Measurements from ENCODE around the gene TUBGCP5.
"Not testable (repeated sequence)": the region's sequence is repeated elsewhere in the genome, so short reads cannot be mapped to it uniquely, and the experiment has no call there.

TUBGCP5 gene

DNA sequence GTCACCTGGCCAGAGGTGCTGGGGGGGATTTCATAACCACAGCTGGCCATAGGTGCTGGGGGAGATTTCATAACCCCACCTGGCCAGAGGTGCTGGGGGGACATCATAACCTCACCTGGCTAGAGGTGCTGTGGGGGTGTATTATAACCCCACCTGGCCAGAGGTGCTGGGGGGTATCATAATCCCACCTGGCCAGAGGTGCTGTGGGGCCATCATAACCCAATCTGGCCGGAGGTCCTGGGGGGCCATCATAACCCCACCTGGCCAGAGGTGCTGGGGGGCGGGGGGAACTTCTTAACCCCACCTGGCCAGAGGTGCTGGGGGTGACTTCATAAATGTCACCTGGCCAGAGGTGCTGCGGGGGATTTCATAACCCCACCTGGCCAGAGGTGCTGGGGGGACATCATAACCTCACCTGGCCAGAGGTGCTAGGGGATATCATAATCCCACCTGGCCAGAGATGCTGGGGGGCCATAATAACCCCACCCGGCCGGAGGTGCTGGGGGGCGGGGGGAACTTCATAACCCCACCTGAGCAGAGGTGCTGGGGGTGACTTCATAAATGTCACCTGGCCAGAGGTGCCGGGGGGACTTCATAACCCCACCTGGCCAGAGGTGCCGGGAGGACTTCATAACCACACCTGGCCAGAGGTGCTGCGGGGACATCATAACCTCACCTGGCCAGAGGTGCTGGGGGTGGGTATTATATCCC lies 9.4 kb upstream of the TUBGCP5 start:
- not testable (repeated sequence) for H3K4me3 ChIP-seq (ENCODE audit: low read depth, low read length); DNase-seq (ENCODE audit: low read depth)

DNA sequence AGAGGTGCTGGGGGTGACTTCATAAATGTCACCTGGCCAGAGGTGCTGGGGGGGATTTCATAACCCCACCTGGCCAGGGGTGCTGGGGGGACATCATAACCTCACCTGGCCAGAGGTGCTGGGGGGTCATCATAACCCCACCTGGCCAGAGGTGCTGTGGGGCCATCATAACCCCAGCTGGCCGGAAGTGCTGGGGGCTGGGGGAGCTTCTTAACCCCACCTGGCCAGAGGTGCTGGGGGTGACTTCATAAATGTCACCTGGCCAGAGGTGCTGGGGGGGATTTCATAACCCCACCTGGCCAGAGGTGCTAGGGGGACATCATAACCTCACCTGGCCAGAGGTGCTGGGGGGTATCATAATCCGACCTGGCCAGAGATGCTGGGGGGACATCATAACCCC lies 4.6 kb upstream of the TUBGCP5 start:
- not testable (repeated sequence) for H3K4me3 ChIP-seq (ENCODE audit: low read depth, low read length); DNase-seq (ENCODE audit: low read depth)

DNA sequence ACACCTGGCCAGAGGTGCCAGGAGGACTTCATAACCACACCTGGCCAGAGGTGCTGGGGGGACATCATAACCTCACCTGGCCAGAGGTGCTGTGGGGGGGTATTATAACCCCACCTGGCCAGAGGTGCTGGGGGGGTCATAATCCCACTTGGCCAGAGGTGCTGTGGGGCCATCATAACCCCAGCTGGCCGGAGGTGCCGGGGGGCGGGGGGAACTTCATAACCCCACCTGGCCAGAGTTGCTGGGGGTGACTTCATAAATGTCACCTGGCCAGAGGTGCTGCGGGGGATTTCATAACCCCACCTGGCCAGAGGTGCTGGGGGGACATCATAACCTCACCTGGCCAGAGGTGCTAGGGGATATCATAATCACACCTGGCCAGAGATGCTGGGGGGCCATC lies 4.2 kb upstream of the TUBGCP5 start:
- not testable (repeated sequence) for H3K4me3 ChIP-seq (ENCODE audit: low read depth, low read length); DNase-seq (ENCODE audit: low read depth)

DNA sequence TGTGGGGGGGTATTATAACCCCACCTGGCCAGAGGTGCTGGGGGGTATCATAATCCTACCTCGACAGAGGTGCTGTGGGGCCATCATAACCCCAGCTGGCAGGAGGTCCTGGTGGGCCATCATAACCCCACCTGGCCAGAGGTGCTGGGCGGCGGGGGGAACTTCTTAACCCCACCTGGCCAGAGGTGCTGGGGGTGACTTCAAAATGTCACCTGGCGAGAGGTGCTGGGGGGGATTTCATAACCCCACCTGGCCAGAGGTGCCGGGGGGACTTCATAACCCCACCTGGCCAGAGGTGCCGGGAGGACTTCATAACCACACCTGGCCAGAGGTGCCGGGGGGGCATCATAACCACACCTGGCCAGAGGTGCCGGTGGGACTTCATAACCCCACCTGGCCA lies 2.4 kb upstream of the TUBGCP5 start:
- not testable (repeated sequence) for H3K4me3 ChIP-seq (ENCODE audit: low read depth, low read length)

DNA sequence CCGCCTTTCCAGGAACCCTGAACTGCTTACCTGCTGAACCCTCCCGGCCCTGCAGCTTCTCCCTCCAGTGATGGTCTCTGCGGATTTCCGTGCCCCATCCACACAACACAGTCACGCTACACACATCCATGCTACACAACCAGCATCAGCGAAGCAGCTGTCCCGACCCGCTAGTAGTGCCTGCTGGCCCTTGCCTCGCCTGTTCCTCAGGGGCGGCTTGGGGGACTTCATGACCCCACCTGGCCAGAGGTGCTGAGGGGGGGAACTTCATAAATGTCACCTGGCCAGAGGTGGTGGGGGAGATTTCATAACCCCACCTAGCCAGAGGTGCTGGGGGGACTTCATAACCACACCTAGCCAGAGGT lies 530 bp upstream of the TUBGCP5 start:
- H3K4me3 ChIP-seq (ENCODE audit: low read depth, low read length): peak overlapping the region; percentile 71
- no peak for DNase-seq (ENCODE audit: low read depth)

More for the DNA sequence above, 2.4 kb upstream of the TUBGCP5 start:
- DNase-seq (ENCODE audit: low read depth): not testable (repeated sequence)

DNA sequence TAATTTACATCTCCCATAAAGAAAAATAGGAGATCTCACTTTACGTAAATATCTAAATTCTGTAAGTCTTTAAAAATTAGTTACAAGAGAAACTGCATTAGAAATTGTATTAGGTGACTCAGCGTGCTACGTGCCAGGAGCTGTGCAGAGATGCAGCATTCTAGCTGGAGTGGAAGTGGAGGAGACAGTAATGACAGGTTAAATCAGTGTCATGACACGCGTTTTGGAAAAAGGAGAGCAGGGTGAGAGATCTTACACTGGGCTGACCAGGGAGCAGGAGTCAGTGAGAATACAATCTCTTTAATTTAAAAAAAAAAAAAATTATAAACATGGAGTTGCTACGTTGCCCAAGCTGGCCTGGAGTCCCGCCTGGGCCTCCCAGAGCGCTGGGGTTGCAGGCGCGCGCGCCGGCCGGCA lies 635 bp downstream of the TUBGCP5 start:
- H3K4me3 ChIP-seq (ENCODE audit: low read depth, low read length): peak overlapping the region; percentile 71
- DNase-seq (ENCODE audit: low read depth): peak; percentile 4

DNA sequence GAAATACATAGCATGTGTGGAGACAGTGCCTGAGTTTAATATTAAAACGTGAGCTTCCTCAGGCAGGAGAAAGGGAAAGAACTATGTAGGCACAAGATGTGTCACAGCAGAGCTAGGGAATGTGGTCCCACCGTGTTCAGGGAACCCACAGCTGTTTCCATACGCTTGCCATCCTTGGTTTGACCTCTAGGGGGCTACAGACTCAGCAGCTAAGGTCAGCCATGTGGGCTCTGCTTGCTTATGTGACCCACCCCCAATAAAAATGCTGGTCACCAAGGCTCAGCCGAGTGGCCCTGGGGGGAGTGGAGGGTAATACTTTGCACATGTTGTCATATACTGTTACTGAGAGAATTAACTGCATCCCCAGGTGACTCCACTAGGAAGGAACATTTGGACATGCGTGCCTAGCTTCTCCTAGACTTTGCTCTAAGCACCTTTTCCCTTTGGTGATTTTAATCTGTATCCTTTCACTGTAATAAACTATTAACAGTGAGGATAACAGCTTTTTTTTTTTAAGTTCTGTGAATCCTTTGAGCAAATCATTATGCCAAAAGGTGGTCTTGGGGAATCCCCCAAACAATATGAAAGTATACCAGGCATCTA lies 3.3 kb downstream of the TUBGCP5 start:
- H3K4me3 ChIP-seq (ENCODE audit: low read depth, low read length): no peak overlapping the region
- DNase-seq (ENCODE audit: low read depth): peak; percentile 8

DNA sequence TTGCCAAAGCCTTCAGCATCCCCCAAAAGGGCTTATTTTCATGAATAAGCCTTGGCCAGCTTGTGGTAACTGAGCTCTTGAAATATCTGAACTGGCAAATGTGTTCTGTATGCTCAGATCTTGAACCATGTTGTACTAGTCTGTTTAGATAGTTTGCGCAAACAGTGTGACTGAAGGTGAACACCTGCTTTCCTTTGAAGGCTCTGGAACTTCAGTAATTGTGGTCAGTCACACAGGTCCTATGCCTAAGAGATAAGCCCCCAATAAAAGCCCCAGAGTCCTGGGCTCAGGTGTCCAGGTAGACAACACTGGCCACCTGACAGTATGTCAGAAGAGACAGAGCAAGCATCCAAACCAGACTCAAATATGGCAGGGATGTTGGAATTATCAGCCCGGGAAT lies 5.4 kb downstream of the TUBGCP5 start:
- H3K4me3 ChIP-seq (ENCODE audit: low read depth, low read length): no peak overlapping the region
- DNase-seq (ENCODE audit: low read depth): no peak

DNA sequence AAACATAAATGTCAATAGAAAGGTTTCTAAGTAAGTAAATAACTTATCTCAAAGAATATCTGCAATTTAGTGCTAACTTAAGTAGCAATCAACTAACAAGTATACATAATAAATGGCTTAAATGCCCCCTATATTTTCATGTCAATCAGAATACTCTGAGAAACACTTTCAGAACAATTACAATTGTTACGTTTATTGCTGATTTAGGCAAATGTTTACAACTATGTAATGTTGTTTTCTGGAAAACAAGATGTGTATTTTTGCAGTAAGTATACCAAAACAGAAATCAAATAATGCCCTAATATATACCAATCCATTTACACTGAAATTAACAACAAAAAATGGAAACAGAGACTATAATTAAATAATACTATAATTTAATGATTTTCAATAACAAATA lies 13.2 kb downstream of the TUBGCP5 start:
- DNase-seq (ENCODE audit: low read depth): no peak
- H3K4me3 ChIP-seq (ENCODE audit: low read depth, low read length): no peak overlapping the region

DNA sequence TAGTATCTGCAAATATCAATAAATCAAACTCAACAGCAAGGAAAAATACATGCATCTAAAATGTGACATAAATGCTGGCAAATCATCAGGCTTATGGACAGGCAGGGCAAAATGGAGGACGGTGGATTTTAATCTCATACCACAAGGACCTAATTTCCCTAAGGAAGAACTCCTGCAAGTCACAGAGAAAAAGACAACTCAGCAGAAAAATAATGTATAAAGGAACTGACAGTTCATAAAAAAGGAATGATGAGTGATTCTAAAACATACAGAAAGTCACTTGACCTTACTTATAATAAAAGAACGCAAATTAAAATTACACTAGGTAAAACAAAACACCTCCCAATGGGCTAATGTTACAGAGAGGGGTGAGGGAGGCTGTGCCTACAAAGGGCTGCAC lies 17.2 kb downstream of the TUBGCP5 start:
- DNase-seq (ENCODE audit: low read depth): no peak
- H3K4me3 ChIP-seq (ENCODE audit: low read depth, low read length): no peak overlapping the region

DNA sequence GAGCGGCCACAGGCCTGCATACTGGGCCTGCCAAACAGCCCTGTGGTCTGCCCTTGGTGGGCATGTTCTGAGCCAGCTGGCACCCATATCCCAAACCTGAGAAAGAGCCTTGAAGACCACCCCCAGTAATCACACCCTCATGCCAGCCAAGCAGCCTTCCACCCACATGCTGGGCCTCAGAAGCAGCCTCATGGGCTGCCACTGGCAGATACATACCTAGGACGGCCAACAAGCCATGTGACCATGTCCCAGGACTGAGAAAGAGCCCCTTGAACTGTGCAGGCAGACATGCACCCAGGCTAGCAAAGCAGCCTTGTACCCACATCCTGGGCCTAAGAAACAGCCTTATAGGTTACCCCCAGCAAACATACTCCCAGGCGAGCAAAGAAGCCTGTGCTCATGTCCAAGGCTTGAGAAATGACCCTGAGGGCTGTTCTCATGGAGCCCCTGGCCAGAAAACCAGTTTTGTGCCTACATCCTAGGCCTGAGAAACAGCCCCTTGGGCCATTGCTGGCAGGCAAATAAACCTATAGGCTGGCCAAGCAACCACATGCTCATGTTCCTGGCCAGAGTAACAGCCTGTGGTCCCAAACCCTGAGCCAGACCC lies 24.9 kb downstream of the TUBGCP5 start:
- DNase-seq (ENCODE audit: low read depth): no peak
- H3K4me3 ChIP-seq (ENCODE audit: low read depth, low read length): no peak overlapping the region

DNA sequence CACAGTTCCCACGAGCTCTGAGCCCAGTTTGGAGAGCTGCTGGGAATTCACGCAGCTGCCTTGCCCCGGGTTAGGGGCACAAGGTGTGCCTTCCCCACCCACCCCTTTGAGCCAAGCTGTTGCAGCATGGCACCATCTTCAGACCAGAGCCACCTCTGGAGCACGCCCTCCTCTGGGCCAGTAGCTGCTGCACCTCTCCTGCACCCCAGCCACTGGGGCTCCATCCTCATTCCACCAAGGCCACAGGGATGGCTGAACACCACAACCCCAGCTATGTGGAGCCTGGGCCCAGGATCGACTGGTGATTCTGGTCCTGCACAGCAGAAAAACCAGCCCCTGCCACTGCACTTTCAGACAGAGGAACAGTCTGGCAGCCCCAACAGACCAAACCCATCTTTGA lies 25.7 kb downstream of the TUBGCP5 start:
- no peak for DNase-seq (ENCODE audit: low read depth)
- no peak overlapping the region for H3K4me3 ChIP-seq (ENCODE audit: low read depth, low read length)

DNA sequence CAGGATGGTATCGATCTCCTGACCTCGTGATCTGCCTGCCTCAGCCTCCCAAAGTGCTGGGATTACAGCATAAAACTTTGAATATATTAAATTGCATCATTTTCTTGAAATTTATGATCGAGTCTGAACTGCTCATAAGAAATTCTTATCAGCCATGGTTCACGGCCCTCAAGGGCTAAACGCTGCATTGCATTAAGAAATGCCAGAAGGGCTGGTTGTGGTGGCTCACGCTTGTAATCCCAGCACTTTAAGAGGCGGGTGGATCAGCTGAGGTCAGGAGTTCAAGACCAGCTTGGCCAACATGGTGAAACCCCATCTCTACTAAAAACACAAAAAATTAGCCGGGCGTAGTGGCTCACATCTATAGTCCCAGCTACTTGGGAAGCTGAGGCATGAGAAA lies 26.8 kb downstream of the TUBGCP5 start:
- not testable (repeated sequence) for H3K4me3 ChIP-seq (ENCODE audit: low read depth, low read length); DNase-seq (ENCODE audit: low read depth)

DNA sequence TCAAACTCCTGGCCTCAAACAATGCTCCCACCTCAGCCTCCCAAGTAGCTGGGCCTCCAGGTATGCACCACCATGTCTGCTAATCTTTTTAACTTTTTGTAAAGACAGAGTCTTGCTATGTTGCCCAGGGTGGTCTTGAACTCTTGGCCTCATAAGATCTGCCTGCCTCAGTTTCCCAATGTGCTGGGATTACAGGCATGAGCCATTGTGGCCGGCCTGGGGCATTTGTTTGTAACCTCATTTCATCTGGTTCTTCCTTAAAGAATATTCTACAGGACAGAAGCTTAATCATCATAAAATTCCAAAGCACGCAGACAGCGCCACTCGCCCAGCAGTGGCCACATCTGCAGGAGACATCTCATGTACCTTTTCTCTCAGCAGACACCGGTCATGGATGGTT lies 35.6 kb downstream of the TUBGCP5 start:
- no peak overlapping the region for H3K4me3 ChIP-seq (ENCODE audit: low read depth, low read length)
- no peak for DNase-seq (ENCODE audit: low read depth)

DNA sequence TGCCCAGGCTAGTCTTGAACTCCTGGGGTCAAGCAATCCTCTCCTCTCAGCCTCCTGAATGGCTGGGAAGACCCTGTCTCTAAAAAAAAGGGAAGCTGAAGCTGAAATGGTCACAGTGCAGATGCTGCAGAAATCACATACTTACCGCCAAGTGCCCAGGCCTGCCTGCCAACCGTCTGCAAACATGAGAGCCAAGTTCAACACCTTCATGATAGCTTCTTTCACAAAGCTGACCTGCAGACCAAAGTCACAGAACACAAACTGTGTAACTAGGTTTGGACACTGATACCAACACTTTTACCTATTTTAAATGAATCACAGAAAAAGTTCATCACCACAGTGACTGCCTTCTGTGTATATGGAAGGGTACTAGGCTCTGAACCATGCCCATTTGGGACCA lies 36.4 kb downstream of the TUBGCP5 start:
- no peak overlapping the region for H3K4me3 ChIP-seq (ENCODE audit: low read depth, low read length)
- no peak for DNase-seq (ENCODE audit: low read depth)

DNA sequence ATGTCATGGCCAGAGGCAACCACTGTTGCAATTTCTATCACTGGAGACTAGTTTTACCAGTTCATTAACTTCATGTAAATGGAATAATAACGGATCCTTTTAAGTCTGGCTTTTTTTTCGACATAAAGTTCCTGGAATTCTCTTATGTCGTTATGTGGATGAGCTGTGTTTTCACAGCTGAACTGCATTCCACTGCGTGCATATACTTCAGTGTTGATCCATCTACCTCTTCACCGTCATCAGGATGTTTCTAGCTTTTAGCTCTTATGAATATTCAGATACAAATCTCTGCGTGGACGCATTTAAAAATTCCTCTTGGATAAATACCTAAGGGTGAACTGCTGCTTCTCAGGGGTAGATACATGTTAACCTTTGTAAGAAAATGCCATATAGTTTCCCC lies 43.6 kb downstream of the TUBGCP5 start:
- no peak for DNase-seq (ENCODE audit: low read depth)
- no peak overlapping the region for H3K4me3 ChIP-seq (ENCODE audit: low read depth, low read length)

DNA sequence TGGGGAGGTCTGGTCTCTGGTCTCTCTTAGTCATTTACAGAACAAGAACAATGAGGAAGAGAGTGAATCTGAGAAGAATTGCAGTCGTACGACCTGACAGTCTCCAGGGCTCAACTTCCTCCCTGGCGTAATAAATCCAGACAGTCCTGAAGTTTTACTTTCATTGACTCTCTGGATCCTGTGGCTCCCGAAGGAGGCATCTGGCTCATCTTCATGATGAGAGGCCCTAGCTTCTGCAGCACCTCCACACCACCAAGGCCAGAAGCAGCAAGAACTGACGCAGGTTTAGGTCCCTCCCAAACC lies 47.4 kb downstream of the TUBGCP5 start:
- DNase-seq (ENCODE audit: low read depth): no peak
- H3K4me3 ChIP-seq (ENCODE audit: low read depth, low read length): no peak overlapping the region

DNA sequence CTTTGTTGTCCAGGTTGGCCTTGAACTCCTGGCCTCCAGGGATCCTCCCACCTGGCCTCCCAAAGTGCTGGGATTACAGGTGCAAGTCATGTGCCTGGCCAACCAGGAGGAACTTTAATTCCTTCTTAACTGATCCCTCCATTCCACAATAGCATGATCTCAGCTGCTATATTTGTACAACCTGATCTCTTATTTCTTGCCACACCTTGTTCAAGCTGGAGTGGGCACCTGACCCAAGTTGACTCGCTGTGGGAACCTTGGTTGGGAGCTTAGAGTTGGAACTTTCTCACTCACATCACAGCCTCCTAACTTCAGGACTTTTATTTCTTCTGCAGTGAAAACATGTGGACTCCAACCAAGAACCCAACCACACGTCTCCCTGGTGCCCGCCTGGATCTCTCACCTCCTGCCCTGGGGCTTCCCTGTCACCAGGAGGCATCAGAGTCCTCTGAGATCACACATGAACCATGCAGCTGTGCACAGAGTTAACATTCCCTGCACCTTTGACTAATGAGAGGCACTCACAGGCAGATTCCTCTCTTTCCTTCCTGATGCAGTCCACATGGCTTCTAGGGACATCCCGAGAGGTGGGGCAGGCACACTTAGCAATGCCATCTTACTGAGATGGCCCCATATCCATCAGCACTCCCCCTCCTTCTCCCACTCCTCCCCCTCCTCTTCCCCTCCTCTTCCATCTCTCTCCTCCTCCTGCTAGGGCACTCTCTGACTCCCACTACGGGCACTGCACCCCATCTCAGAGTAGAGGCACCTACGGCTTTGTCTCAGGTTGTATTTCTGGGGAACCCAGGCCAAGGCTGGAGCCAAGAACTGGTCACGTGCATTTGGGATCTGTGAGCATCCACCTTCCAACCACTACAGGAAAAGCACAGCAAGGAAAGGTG lies 49.5 kb downstream of the TUBGCP5 start:
- no peak for DNase-seq (ENCODE audit: low read depth)
- no peak overlapping the region for H3K4me3 ChIP-seq (ENCODE audit: low read depth, low read length)

DNA sequence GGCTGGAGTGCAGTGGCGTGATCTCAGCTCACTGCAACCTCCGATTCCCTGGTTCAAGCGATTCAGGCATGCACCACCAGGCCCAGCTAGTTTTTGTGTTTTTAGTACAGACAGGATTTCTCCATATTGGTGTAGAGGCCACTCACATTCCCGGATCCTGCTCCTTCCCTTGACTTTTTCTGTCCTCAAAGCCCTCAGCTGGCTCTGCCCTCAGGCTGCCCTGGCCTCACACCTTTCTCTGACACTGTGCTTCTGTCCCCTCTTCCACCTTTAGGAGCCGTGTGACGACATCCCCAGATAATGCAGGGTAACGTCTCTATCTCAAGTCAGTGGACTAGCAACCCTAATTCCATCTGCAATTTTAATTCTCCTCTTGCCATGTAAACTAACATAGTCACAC lies 50.6 kb downstream of the TUBGCP5 start:
- DNase-seq (ENCODE audit: low read depth): no peak
- no peak overlapping the region for H3K4me3 ChIP-seq (ENCODE audit: low read depth, low read length)

DNA sequence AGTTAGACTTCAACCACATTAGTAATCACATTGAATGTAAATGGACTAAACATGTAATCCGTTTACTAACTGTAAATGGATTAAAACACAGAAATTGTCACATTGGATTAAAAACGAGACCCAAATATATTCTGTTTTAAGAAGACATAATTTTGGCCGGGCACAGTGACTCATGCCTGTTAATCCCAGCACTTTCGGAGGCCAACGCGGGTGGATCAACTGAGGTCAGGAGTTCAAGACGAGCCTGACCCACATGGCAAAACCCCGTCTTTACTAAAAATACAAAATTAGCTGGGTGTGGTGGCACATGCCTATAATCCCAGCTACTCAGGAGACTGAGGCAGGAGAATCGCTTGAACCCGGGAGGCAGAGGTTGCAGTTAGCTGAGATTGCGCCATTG lies 57.4 kb downstream of the TUBGCP5 start:
- H3K4me3 ChIP-seq (ENCODE audit: low read depth, low read length); DNase-seq (ENCODE audit: low read depth): not testable (repeated sequence)
